Naive thymus-derived CD4-positive, alpha-beta T cell (primary cell): ENCODE results near the gene MRTFA. TPM values are rescaled to one million over a fixed set of nuclear protein-coding genes. Genes with fewer than 3 reads are reported as not detected.
"Not testable (repeated sequence)": the region's sequence is repeated elsewhere in the genome, so short reads cannot be mapped to it uniquely, and the experiment has no call there.

Experiments
- ATAC-seq: fragments of 150-1000 bp; cut with Tn5 transposase; 2 replicates; pipeline ENCODE4 v1.10.0; 2021; ENCODE audit warnings: mild to moderate bottlenecking, moderate library complexity
- CTCF ChIA-PET: fragments of 350-600 bp; sonication (Branson Sonifier 250); formaldehyde crosslinking; loops from one replicate; lab custom pipeline; 2021; ENCODE audit warnings: antibody characterized with exemption; lab: Charles Lee
- POLR2A ChIA-PET: fragments of 350-600 bp; sonication (Branson Sonifier 250); formaldehyde crosslinking; loops from one replicate; lab custom pipeline; 2021; ENCODE audit warnings: antibody characterized with exemption, inconsistent platforms; lab: Charles Lee
- DNase-seq, 9 donors: peaks; one replicate each; pipeline versions ENCODE4 v3.0.0 to v3.0.0-alpha.2; 2020 to 2022; ENCODE audit warnings: mixed read lengths in 1 of 9
- H3K27ac ChIP-seq: one replicate; pipeline ENCODE4 v1.7.0; 2013; ENCODE audit warnings: mild to moderate bottlenecking, low read depth, low read length, moderate library complexity
- H3K27me3 ChIP-seq, 2 donors: one replicate each; pipeline ENCODE4 v1.7.0; 2013; ENCODE audit warnings: low read length in 2 of 2, mild to moderate bottlenecking in 2 of 2, moderate library complexity in 2 of 2; ENCODE audit not compliant: control insufficient read depth in 2 of 2, insufficient read depth in 2 of 2
- H3K36me3 ChIP-seq, 3 experiments: 1 replicate in 2 of 3; 2 replicates in 1 of 3; pipeline ENCODE4 v1.7.0; 2013; ENCODE audit warnings: low read length in 3 of 3, mild to moderate bottlenecking in 3 of 3, moderate library complexity in 1 of 3; ENCODE audit not compliant: insufficient read depth in 3 of 3, control insufficient read depth in 2 of 3
- H3K4me1 ChIP-seq, 2 donors: one replicate each; pipeline ENCODE4 v1.7.0; 2013; ENCODE audit warnings: low read length in 2 of 2, mild to moderate bottlenecking in 2 of 2, moderate library complexity in 1 of 2; ENCODE audit not compliant: control insufficient read depth in 2 of 2, insufficient read depth in 2 of 2
- H3K4me3 ChIP-seq: 2 replicates; pipeline ENCODE4 v1.7.0; 2013; ENCODE audit warnings: mild to moderate bottlenecking, low read length
- H3K9me3 ChIP-seq, 3 experiments: 1 replicate in 2 of 3; 2 replicates in 1 of 3; pipeline ENCODE4 v1.7.0; 2013; ENCODE audit warnings: low read length in 3 of 3; ENCODE audit not compliant: control insufficient read depth in 2 of 3
- H3K27ac Mint-ChIP-seq, 9 donors: one replicate each; pipeline ENCODE4 v1.8.0; 2020 to 2022; ENCODE audit warnings: mixed read lengths in 9 of 9, mild to moderate bottlenecking in 8 of 9, moderate library complexity in 5 of 9, inconsistent platforms in 2 of 9
- H3K27me3 Mint-ChIP-seq, 5 donors: one replicate each; pipeline ENCODE4 v1.8.0; 2021 to 2022; ENCODE audit warnings: mixed read lengths in 5 of 5, mild to moderate bottlenecking in 1 of 5
- H3K36me3 Mint-ChIP-seq, 5 donors: one replicate each; pipeline ENCODE4 v1.8.0; 2020 to 2022; ENCODE audit warnings: mixed read lengths in 5 of 5, mild to moderate bottlenecking in 3 of 5, inconsistent platforms in 1 of 5
- H3K4me1 Mint-ChIP-seq, 7 donors: one replicate each; pipeline ENCODE4 v1.8.0; 2020 to 2022; ENCODE audit warnings: mixed read lengths in 7 of 7, mild to moderate bottlenecking in 3 of 7, inconsistent platforms in 1 of 7
- H3K4me3 Mint-ChIP-seq, 10 donors: one replicate each; pipeline ENCODE4 v1.8.0; 2020 to 2022; ENCODE audit warnings: mild to moderate bottlenecking in 10 of 10, mixed read lengths in 10 of 10, moderate library complexity in 6 of 10, inconsistent platforms in 2 of 10
- H3K9me3 Mint-ChIP-seq, 11 donors: one replicate each; pipeline ENCODE4 v1.8.0; 2020 to 2022; ENCODE audit warnings: mixed read lengths in 11 of 11, mild to moderate bottlenecking in 4 of 11, inconsistent platforms in 1 of 11, moderate library complexity in 1 of 11
- intact Hi-C, 2 donors: fragments of 100-400 bp; cut with micrococcal nuclease; formaldehyde crosslinking; loops; one replicate each; pipeline ENCODE4 v1.15.1; 2023
- polyA plus RNA-seq, 2 donors: library from polyadenylated mRNA; unstranded; fragments of 300-500 nt; fragmentation: Illumina TruSeq; gene quantifications; one replicate each; pipeline ENCODE4 v1.2.3, GENCODE V29; 2021
- total RNA-seq, 6 experiments: library from RNA in 5 of 6; stranded (reverse) in 5 of 6; gene quantifications; 1 replicate in 5 of 6; 2 replicates in 1 of 6; pipeline ENCODE4 v1.2.3 and lab custom pipeline; 2021 to 2026

Gene MRTFA
- total and polyA plus RNA-seq, 7 experiments from 2014 or later = 17.6 to 114 (median 81.5) TPM

GRCh38 chr22:40603088-40603605 lies 33.4 kb downstream of the MRTFA start:
- ChIA-PET CTCF (no interaction called here), POLR2A (no interaction called here)
- Histone ChIP-seq H3K4me3 (no peak overlapping the region), H3K36me3 (no peaks in the 10 kb centered on the region), H3K27me3 (no peaks in the 10 kb centered on the region), H3K9me3 (no peaks in the 10 kb centered on the region), H3K27ac (no peak overlapping the region), H3K4me1 (peaks cover 9% of the 10 kb centered on the region in 2 donors)
- intact Hi-C loops = no loop called here
- H3K4me3 Mint-ChIP-seq = no peak overlapping the region
- DNase-seq (no peak), ATAC-seq (no peak)
- peak overlapping the region in 4 of 9 donors; percentile 5 to 80 (median 34) for H3K27ac Mint-ChIP-seq
- no peaks in the 10 kb centered on the region for H3K9me3 Mint-ChIP-seq
- peaks cover 26 to 79% (median 68%) of the 10 kb centered on the region in 7 donors for H3K4me1 Mint-ChIP-seq
- H3K36me3 Mint-ChIP-seq = peaks cover 0 to 11% (median 2%) of the 10 kb centered on the region in 5 donors
- no peaks in the 10 kb centered on the region for H3K27me3 Mint-ChIP-seq

DNA sequence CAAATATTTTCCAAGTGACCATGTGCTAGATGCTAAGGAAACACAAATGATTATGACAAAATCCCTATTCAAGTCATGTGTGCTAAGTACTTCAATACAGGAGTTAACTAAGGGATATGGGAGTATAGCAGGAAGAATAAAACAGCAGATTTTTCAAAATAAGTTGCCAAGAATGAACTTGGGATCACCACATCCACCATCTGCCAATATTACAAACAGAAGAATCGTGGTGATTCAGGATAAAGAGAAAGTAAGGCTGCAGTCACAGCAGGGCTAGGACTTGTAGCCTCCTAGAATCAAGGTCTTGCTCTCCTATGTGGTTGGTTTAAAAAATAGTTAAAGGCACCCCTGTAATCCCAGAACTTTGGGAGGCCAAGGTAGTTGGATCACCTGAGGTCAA lies 34.3 kb downstream of the MRTFA start:
- Mint-ChIP-seq H3K27ac (peak overlapping the region in 2 of 9 donors; percentile 6 to 45), H3K9me3 (no peaks in the 10 kb centered on the region), H3K4me1 (peaks cover 26 to 73% (median 69%) of the 10 kb centered on the region in 7 donors), H3K36me3 (peaks cover 0 to 11% (median 2%) of the 10 kb centered on the region in 5 donors), H3K27me3 (no peaks in the 10 kb centered on the region), H3K4me3 (no peak overlapping the region)
- Histone ChIP-seq H3K36me3 (no peaks in the 10 kb centered on the region), H3K4me1 (peaks cover 9% of the 10 kb centered on the region in 2 donors), H3K27ac (no peak overlapping the region), H3K27me3 (no peaks in the 10 kb centered on the region), H3K4me3 (no peak overlapping the region), H3K9me3 (no peaks in the 10 kb centered on the region)
- ChIA-PET POLR2A (no interaction called here), CTCF (no interaction called here)
- DNase-seq (no peak), ATAC-seq (no peak)
- intact Hi-C loops = no loop called here

DNA sequence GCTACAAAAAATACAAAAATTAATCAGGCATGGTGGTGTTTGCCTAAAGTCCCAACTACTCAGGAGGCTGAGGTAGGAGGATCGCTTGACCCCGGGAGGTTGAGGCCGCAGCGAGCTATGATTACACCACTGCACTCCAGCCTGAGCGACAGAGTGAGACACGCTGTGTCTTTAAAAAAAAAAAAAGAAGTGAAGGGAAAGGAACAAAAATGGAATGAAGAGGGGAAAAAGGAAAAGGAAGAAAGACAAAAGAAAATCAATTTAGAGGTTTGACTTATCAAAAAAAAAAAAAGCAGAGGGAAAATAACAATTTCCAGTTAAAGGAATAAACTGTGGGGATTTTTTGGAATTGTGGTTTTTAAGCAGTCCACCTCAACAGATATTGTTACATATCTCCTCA lies 36.8 kb downstream of the MRTFA start:
- Mint-ChIP-seq H3K27ac (peak overlapping the region in 2 of 9 donors; percentile 13 to 34), H3K27me3 (no peaks in the 10 kb centered on the region), H3K4me1 (peaks cover 11 to 69% (median 60%) of the 10 kb centered on the region in 7 donors), H3K36me3 (peaks cover 0 to 5% (median 0%) of the 10 kb centered on the region in 5 donors), H3K9me3 (no peaks in the 10 kb centered on the region), H3K4me3 (no peak overlapping the region)
- Histone ChIP-seq H3K4me3 (no peak overlapping the region), H3K27ac (no peak overlapping the region), H3K4me1 (no peaks in the 10 kb centered on the region), H3K36me3 (no peaks in the 10 kb centered on the region), H3K9me3 (no peaks in the 10 kb centered on the region), H3K27me3 (no peaks in the 10 kb centered on the region)
- CTCF ChIA-PET = no interaction called here
- intact Hi-C loops = no loop called here
- ATAC-seq (no peak), DNase-seq (no peak)
- POLR2A ChIA-PET = no interaction called here

GRCh38 chr22:40598712-40599111 lies 37.8 kb downstream of the MRTFA start:
- H3K4me3 Mint-ChIP-seq, H3K4me1 ChIP-seq, H3K27ac ChIP-seq, intact Hi-C loops, CTCF ChIA-PET, DNase-seq, H3K9me3 ChIP-seq, H3K36me3 ChIP-seq, H3K27me3 ChIP-seq, H3K27me3 Mint-ChIP-seq, H3K4me3 ChIP-seq, H3K9me3 Mint-ChIP-seq, H3K27ac Mint-ChIP-seq, ATAC-seq, POLR2A ChIA-PET, H3K36me3 Mint-ChIP-seq: not testable (repeated sequence)
- H3K4me1 Mint-ChIP-seq = peaks cover 20 to 77% (median 68%) of the 10 kb centered on the region in 7 donors

DNA sequence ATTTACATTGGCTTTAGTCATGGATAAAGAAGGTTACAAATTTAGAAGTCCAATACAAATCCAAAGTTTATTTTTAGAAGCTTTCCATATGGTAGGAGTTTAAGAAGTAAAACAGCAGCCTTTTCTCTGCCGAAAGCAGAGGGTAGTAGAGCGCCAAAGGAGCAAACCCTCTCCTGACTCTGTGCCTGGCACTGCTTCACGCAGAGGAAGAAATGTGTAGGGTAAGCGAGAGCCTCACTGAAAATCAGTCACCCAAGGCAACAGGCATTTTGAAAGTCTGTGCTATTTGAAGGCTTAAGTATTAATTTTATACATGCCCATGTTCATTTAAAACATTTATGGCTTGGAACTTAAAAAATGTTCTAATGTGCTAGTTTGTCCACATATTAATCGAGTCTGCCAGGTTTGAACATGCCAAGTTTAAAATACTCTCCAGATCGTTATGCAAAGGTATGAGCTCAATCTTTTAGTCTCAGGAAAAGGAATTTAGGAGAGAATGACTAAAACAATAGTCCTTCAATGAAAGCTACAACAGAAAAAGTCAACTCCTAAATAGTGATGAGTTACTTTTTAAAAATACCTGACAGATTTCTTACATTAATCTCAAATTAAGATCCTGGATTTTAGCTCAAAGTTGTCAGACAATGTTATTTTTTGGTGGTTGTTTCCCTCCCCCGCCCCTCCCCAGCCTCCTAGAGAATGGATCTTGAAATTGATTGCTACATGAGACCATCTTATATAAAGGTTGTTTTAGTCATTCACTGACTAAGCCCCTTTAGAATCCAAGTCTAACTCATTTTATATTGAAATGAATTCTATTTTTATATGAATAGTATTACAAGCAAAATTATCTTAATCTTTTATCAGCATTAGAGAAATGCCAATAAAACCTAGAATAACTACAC lies 38.7 kb downstream of the MRTFA start:
- no peak overlapping the region for H3K4me3 ChIP-seq
- ChIA-PET POLR2A (no interaction called here), CTCF (interaction anchor here (0.9 kb wide), 1 partner anchor 64 kb away, joined by 3 read pairs; no protein-coding TSS in a partner anchor)
- no peaks in the 10 kb centered on the region for H3K36me3 ChIP-seq
- H3K4me1 Mint-ChIP-seq = peaks cover 21 to 78% (median 69%) of the 10 kb centered on the region in 7 donors
- no peaks in the 10 kb centered on the region for H3K9me3 Mint-ChIP-seq
- H3K36me3 Mint-ChIP-seq = peaks cover 0 to 4% (median 0%) of the 10 kb centered on the region in 5 donors
- DNase-seq (no peak), ATAC-seq (no peak)
- no peaks in the 10 kb centered on the region for H3K9me3 ChIP-seq
- peak overlapping the region in 1 of 9 donors; percentile 41 for H3K27ac Mint-ChIP-seq
- H3K27me3 ChIP-seq = no peaks in the 10 kb centered on the region
- no peak overlapping the region for H3K27ac ChIP-seq
- no peaks in the 10 kb centered on the region for H3K27me3 Mint-ChIP-seq
- peaks cover 0 to 9% of the 10 kb centered on the region in 2 donors for H3K4me1 ChIP-seq
- intact Hi-C loops = no loop called here
- H3K4me3 Mint-ChIP-seq = no peak overlapping the region

GRCh38 chr22:40595497-40596234 lies 40.9 kb downstream of the MRTFA start:
- no peak for DNase-seq
- Mint-ChIP-seq H3K36me3 (peaks cover 0 to 8% (median 0%) of the 10 kb centered on the region in 5 donors), H3K27me3 (no peaks in the 10 kb centered on the region), H3K9me3 (no peaks in the 10 kb centered on the region), H3K4me3 (peak overlapping the region in 1 of 10 donors; percentile 7), H3K4me1 (peaks cover 20 to 71% (median 60%) of the 10 kb centered on the region in 7 donors), H3K27ac (peak overlapping the region in 3 of 9 donors; percentile 15 to 36 (median 24))
- Histone ChIP-seq H3K9me3 (no peaks in the 10 kb centered on the region), H3K4me3 (no peak overlapping the region), H3K27me3 (no peaks in the 10 kb centered on the region), H3K27ac (no peak overlapping the region), H3K4me1 (peaks cover 0 to 9% of the 10 kb centered on the region in 2 donors), H3K36me3 (no peaks in the 10 kb centered on the region)
- ChIA-PET POLR2A (interaction anchor here (0.7 to 0.9 kb wide), 2 partner anchors 14 to 1097 kb away, joined by 3 read pairs; no protein-coding TSS in a partner anchor), CTCF (no interaction called here)
- intact Hi-C loops = no loop called here
- ATAC-seq = no peak
